CD14-positive monocyte (primary cell): ENCODE measurements around the gene CSNK2A2. TPM values are rescaled to one million over a fixed set of nuclear protein-coding genes. Genes with fewer than 3 reads are reported as not detected.

Source experiments
- DNase-seq, 3 donors: peaks; one replicate each; pipeline ENCODE4 v3.0.0-alpha.2; 2011 to 2022
- H2AFZ ChIP-seq: 2 replicates; pipeline ENCODE4 v1.6.0; 2012; ENCODE audit warnings: mild to moderate bottlenecking, low read depth, low read length, inconsistent platforms; ENCODE audit not compliant: insufficient read depth, poor library complexity, severe bottlenecking
- H3K27ac ChIP-seq, 2 donors: 1 replicate in 1 of 2; 2 replicates in 1 of 2; pipeline ENCODE4 v1.5.1; 2012 to 2013; ENCODE audit warnings: low read length in 2 of 2, control low read depth in 1 of 2, inconsistent platforms in 1 of 2, low read depth in 1 of 2, mild to moderate bottlenecking in 1 of 2
- H3K27me3 ChIP-seq, 2 donors: one replicate each; pipeline versions ENCODE4 v1.6.0 to v1.6.1; 2011 to 2013; ENCODE audit warnings: low read length in 2 of 2; ENCODE audit not compliant: control insufficient read depth in 2 of 2, insufficient read depth in 2 of 2
- H3K36me3 ChIP-seq, 2 donors: replicated peaks in 1 of 2; 1 replicate in 1 of 2; 2 replicates in 1 of 2; pipeline versions ENCODE4 v1.5.1 to v1.6.1; 2012 to 2013; ENCODE audit warnings: low read length in 2 of 2, control low read depth in 1 of 2, inconsistent platforms in 1 of 2, mild to moderate bottlenecking in 1 of 2; ENCODE audit not compliant: insufficient read depth in 2 of 2, control insufficient read depth in 1 of 2
- H3K4me1 ChIP-seq, 2 donors: 1 replicate in 1 of 2; 2 replicates in 1 of 2; pipeline versions ENCODE4 v1.5.1 to v1.6.1; 2012 to 2013; ENCODE audit warnings: low read length in 2 of 2, control low read depth in 1 of 2, inconsistent platforms in 1 of 2, mild to moderate bottlenecking in 1 of 2, moderate library complexity in 1 of 2; ENCODE audit not compliant: insufficient read depth in 2 of 2, control insufficient read depth in 1 of 2
- H3K4me2 ChIP-seq: replicated peaks from 2 replicates; pipeline ENCODE3; 2012; ENCODE audit warnings: low read length, moderate library complexity, mild to moderate bottlenecking; ENCODE audit not compliant: poor library complexity, severe bottlenecking; ENCODE audit errors: extremely low read depth
- H3K4me3 ChIP-seq, 3 experiments: fragments of 200-600 bp in 1 of 3; sonication (generic) in 1 of 3; replicated peaks in 1 of 3; 1 replicate in 2 of 3; 2 replicates in 1 of 3; pipeline ENCODE4 v1.5.1; 2011 to 2013; ENCODE audit warnings: low read length in 3 of 3, mild to moderate bottlenecking in 3 of 3, control low read depth in 2 of 3, low read depth in 2 of 3, inconsistent platforms in 1 of 3, moderate library complexity in 1 of 3
- H3K79me2 ChIP-seq: 2 replicates; pipeline ENCODE4 v1.6.0; 2012; ENCODE audit warnings: mild to moderate bottlenecking, control low read depth, inconsistent platforms, low read length, moderate library complexity; ENCODE audit not compliant: insufficient read depth
- H3K9ac ChIP-seq: 2 replicates; pipeline ENCODE4 v1.6.0; 2017; ENCODE audit warnings: low read length, mild to moderate bottlenecking; ENCODE audit not compliant: insufficient read depth, poor library complexity, severe bottlenecking
- H3K9me3 ChIP-seq, 2 donors: replicated peaks in 1 of 2; 1 replicate in 1 of 2; 2 replicates in 1 of 2; pipeline versions ENCODE4 v1.5.1 to v1.6.1; 2012 to 2013; ENCODE audit warnings: low read length in 2 of 2, control low read depth in 1 of 2; ENCODE audit not compliant: control insufficient read depth in 1 of 2, insufficient read depth in 1 of 2
- H4K20me1 ChIP-seq: 2 replicates; pipeline ENCODE4 v1.6.0; 2012; ENCODE audit warnings: mild to moderate bottlenecking, low read length, control low read depth, moderate library complexity; ENCODE audit not compliant: insufficient read depth
- H3K27ac Mint-ChIP-seq, 7 donors: one replicate each; pipeline ENCODE4 v1.8.0; 2020; ENCODE audit warnings: mild to moderate bottlenecking in 7 of 7, mixed read lengths in 7 of 7, moderate library complexity in 6 of 7, inconsistent platforms in 2 of 7
- H3K27me3 Mint-ChIP-seq, 3 donors: one replicate each; pipeline ENCODE4 v1.8.0; 2021 to 2022; ENCODE audit warnings: low read depth in 3 of 3, mild to moderate bottlenecking in 3 of 3, mixed read lengths in 3 of 3, moderate library complexity in 3 of 3, inconsistent platforms in 1 of 3
- H3K36me3 Mint-ChIP-seq, 2 donors: one replicate each; pipeline ENCODE4 v1.8.0; 2020; ENCODE audit warnings: mixed read lengths in 2 of 2, inconsistent platforms in 1 of 2, mild to moderate bottlenecking in 1 of 2
- H3K4me1 Mint-ChIP-seq: one replicate; pipeline ENCODE4 v1.8.0; 2020; ENCODE audit warnings: mild to moderate bottlenecking, mixed read lengths
- H3K4me3 Mint-ChIP-seq, 2 donors: one replicate each; pipeline ENCODE4 v1.8.0; 2020; ENCODE audit warnings: mild to moderate bottlenecking in 2 of 2, mixed read lengths in 2 of 2, moderate library complexity in 1 of 2
- H3K9me3 Mint-ChIP-seq, 7 donors: one replicate each; pipeline ENCODE4 v1.8.0; 2020 to 2022; ENCODE audit warnings: mixed read lengths in 7 of 7, mild to moderate bottlenecking in 6 of 7, moderate library complexity in 6 of 7, inconsistent platforms in 2 of 7
- CTCF ChIP-seq: fragments of 200-600 bp; IDR thresholded peaks from one replicate; pipeline ENCODE4 v1.8.0; 2022; ENCODE audit warnings: antibody characterized with exemption, mild to moderate bottlenecking
- WGBS: methylation state at CpG from one replicate; pipeline ENCODE4 v1.1.5; 2013; ENCODE audit warnings: missing lambda C conversion rate; ENCODE audit not compliant: insufficient coverage; 5-methylcytosine and 5-hydroxymethylcytosine counted together
- intact Hi-C, 2 donors: fragments of 100-400 bp; cut with micrococcal nuclease; formaldehyde crosslinking; loops; one replicate each; pipeline versions ENCODE4 v1.15.0 to v1.15.1; 2023
- polyA plus RNA-seq, 3 donors: library from polyadenylated mRNA; depleted of rRNA in 1 of 3; unstranded in 2 of 3; stranded (reverse) in 1 of 3; fragments of 300-500 nt in 2 of 3; fragments of >200 nt in 1 of 3; fragmentation: Illumina TruSeq in 2 of 3; gene quantifications; 1 replicate in 2 of 3; 2 replicates in 1 of 3; pipeline ENCODE4 v1.2.3, GENCODE V29; 2012 to 2021

CSNK2A2 gene
- polyA plus RNA-seq, 3 donors: 1.6 to 24.7 (median 9.2) TPM

GRCh38 chr16:58129097-58129936 lies 68.6 kb downstream of the CSNK2A2 start, which contains the start of gene CFAP20:
CFAP20 (minus strand) TSS chr16:58129381; CDS start chr16:58129115, 266 bp downstream.
- peak within 1 kb of the TSS; percentile 87 for H3K9ac ChIP-seq
- peak within 1 kb of the TSS; percentile 94 for H3K4me2 ChIP-seq
- H3K4me3 Mint-ChIP-seq: peak within 1 kb of the TSS; percentile 87 to 95
- H3K27ac ChIP-seq: peak within 1 kb of the TSS; percentile 83 to 92
- no peaks in the 10 kb centered on the region for H3K36me3 ChIP-seq
- H3K27me3 Mint-ChIP-seq: no peaks in the 10 kb centered on the region
- H3K79me2 ChIP-seq: peaks cover 48% of the 10 kb centered on the region
- H3K4me3 ChIP-seq: peak within 1 kb of the TSS; percentile 91 to 98 (median 94)
- DNase-seq: peak; percentile 99 to 100 (median 99)
- peak within 1 kb of the TSS; percentile 84 to 96 (median 91) for H3K27ac Mint-ChIP-seq
- peak within 1 kb of the TSS; percentile 95 for H2AFZ ChIP-seq
- WGBS: 1% methylated on average over 65 of the region's 70 CpGs
- H3K4me1 ChIP-seq: peaks cover 21 to 30% of the 10 kb centered on the region in 2 donors
- no peaks in the 10 kb centered on the region for H3K36me3 Mint-ChIP-seq
- no peaks in the 10 kb centered on the region for H3K9me3 ChIP-seq
- TF ChIP-seq CTCF: no peak
- intact Hi-C loops: loop anchor here (10.0 kb wide), 2 partner anchors 115 to 395 kb away; partner anchors contain the start of gene KATNB1 (in 1 of the 2)
- peaks cover 34% of the 10 kb centered on the region for H4K20me1 ChIP-seq
- H3K4me1 Mint-ChIP-seq: peaks cover 32% of the 10 kb centered on the region
- no peaks in the 10 kb centered on the region for H3K27me3 ChIP-seq
- H3K9me3 Mint-ChIP-seq: peaks cover 0 to 3% (median 0%) of the 10 kb centered on the region in 7 donors

- Histone ChIP-seq H3K79me2 (peaks cover 55% of the 10 kb centered on the region), H3K9me3 (no peaks in the 10 kb centered on the region), H3K27ac (peak overlapping the region; percentile 83 to 92), H3K4me3 (peak overlapping the region; percentile 91 to 98 (median 94)), H2AFZ (peak overlapping the region; percentile 95), H4K20me1 (peaks cover 40% of the 10 kb centered on the region), H3K9ac (peak overlapping the region; percentile 87), H3K27me3 (no peaks in the 10 kb centered on the region), H3K4me1 (peaks cover 21 to 30% of the 10 kb centered on the region in 2 donors), H3K4me2 (peak overlapping the region; percentile 94), H3K36me3 (no peaks in the 10 kb centered on the region)
- peaks cover 0 to 3% (median 0%) of the 10 kb centered on the region in 7 donors for H3K9me3 Mint-ChIP-seq
- peaks cover 0 to 2% of the 10 kb centered on the region in 2 donors for H3K36me3 Mint-ChIP-seq
- no peak for TF ChIP-seq CTCF
- H3K27ac Mint-ChIP-seq: peak overlapping the region; percentile 84 to 96 (median 91)
- intact Hi-C loops: loop anchor here (10.0 kb wide), 2 partner anchors 114 to 394 kb away; partner anchors contain the start of gene KATNB1 (in 1 of the 2)
- H3K27me3 Mint-ChIP-seq: no peaks in the 10 kb centered on the region
- peak overlapping the region; percentile 87 to 95 for H3K4me3 Mint-ChIP-seq
- 0% methylated on average over 6 of the region's 25 CpGs for WGBS
- no peak for DNase-seq
- H3K4me1 Mint-ChIP-seq: peaks cover 34% of the 10 kb centered on the region
These were observed 69.2 kb downstream of the CSNK2A2 start for GRCh38 chr16:58128711-58129096.
